ENCODE data around the gene SIGMAR1.
A peak's percentile ranks its signal among the peaks of the same experiment; 100 is the strongest.

Gene SIGMAR1

DNA sequence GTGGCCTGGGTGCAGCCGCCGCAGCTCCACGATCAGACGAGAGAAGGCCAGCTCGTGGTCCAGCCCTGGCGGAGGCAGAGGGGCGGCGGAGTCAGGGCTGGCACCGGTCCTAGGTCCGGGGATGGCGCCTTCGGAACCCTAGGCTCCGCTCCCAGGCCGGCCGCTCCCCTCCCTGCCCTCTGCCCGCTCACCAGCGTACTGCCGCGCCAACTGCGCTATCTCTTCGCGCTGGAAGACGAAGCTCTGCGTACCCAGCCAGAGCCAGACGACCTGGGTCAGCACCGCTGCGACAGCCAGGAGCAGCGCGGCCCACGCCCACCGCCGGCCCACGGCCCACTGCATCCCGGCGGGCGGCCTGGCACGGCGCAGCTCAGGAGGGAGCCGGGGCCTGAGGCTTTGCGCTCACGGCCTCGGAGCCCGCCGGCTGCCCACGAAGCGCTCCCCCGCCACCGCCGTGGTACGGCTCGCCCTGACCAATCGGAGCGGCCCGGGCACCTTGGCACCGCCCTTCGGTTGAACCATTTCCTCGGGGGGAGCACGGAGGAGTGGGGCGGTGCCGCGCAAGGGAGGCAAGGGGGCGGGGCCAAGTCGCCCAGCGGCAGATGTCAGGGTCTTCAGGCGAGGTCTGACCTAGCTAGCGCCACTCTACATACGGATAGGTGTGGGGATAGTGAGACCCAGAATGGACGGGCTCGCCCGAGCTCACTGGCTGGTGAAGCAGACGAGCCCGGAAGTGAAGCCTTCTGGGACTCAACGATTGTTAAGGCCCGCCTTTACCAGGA, at the start of gene SIGMAR1:
TSS of gene SIGMAR1 (minus strand) at position 432 of the 782 bp plus-strand sequence. CDS start at position 342, 90 bp downstream.
- DNase-seq (ENCODE audit: low read depth, low spot score) = peak; percentile 75

DNA sequence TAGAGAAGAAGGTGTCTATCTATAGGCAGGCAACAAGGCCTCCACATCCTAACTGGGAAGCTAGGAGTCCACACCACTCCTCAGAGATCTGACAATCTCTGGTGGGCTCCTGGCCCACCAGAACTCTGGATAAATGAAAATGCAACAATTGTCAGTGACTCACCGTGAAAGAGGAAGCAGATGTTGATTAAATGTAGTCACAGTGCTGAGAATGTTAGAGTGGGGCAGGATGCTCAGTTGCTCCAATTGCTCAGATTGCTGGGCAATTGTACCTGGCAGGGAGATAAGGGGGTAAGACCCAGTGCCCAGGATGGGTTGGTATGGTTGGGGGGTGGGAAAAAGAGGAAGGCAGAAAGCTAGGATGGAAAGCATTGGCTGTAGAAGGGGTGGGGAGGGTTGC, 49.1 kb upstream of the SIGMAR1 start:
- no peak for DNase-seq (ENCODE audit: low read depth, low spot score)

DNA sequence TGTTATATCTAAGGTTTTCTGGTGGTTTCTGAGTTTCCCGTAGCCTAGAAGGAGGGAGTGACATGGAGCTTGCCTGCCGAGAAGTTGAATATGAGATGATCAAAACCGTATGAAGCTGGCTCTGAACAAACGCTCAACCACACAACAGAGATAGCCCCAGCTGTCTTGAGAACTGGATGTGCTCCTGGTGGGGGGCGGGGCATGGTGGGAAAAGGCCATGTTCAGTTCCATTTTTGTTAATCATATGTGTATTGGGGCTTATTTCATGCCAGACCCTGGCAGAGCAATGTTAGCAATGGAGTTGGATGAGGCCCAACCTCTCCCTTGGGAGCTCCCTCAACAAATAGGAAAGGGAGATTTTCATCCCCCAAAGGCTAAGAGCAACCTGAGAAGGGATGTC, 48.6 kb upstream of the SIGMAR1 start:
- DNase-seq (ENCODE audit: low read depth, low spot score) = no peak

DNA sequence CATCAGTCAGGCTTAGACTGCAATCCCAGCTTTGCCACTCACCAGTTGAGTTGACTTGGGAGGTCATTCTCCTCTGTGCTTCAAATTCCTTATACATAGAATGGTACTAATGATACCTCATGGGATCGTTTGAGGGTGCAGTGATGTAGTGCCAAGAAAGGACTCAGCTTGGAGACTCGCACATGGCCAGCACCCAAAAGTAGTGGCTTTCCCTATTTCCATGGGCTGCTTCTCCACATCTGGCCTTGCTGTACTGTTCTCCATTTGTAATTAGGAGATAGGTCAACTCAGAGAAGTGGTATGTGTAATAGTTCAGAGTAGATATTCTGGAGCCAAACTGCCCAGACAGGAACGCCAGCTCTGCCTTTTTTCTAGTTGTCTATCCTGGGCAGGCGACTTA, 48.0 kb upstream of the SIGMAR1 start:
- no peak for DNase-seq (ENCODE audit: low read depth, low spot score)

DNA sequence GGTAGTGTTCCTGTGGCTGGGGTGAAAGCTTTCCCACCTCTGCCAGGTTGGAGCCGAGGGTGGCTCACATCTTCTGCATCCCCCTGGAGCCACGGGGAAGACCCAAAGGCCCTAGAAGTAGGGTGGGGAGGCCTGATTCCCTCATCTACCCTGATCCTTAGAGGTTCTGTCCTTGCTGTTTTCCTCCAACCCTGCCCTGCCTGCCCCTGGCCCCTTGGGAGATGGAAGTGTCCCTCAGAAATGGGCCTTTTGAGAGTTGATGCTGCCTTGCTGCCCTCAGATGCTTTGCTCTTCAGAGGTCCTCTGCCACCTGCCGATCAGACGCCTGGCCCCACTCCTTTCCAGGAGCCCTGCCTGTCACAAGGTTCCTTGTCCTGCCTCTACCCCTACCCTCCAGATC, 47.2 kb upstream of the SIGMAR1 start:
- DNase-seq (ENCODE audit: low read depth, low spot score) = no peak

DNA sequence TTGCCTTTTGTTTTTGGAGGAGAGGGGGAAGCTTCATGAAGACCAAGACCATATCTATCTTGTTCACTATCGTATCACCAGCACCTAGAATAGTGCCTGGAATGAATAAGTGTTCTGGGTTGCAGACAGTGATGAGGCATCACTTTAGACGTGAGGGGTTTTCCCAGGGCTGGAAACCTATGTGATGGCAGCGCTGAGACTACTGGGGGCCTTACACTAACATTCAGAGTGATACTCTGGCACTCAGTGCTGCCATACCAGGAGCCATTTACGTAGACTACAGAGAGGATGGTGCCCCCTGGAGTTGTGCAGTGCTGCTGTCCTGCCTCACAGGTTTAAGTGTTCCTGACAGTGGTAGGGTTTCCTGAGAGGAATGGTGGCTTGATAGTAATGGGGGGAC, 46.6 kb upstream of the SIGMAR1 start:
- DNase-seq (ENCODE audit: low read depth, low spot score) = no peak

DNA sequence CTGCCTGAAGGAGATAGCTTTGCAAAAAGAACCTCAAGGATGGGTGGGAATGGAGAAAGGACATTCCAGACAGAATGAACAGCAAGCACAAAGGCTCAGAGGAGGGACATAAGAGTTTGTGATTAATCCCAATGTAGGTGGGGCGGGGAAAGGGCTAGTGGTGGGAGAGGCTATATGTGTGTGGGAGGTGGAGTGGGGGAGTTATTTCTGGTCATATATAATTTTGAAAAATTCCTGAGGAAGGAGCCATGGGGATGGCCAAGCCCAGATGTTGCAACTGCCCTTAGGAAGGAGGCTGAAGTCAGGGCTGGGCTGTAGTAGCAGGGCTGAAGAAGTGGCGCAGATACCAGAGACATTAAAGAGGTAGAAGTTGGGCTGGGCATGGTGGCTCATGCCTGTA, 38.3 kb upstream of the SIGMAR1 start:
- DNase-seq (ENCODE audit: low read depth, low spot score) = no peak

DNA sequence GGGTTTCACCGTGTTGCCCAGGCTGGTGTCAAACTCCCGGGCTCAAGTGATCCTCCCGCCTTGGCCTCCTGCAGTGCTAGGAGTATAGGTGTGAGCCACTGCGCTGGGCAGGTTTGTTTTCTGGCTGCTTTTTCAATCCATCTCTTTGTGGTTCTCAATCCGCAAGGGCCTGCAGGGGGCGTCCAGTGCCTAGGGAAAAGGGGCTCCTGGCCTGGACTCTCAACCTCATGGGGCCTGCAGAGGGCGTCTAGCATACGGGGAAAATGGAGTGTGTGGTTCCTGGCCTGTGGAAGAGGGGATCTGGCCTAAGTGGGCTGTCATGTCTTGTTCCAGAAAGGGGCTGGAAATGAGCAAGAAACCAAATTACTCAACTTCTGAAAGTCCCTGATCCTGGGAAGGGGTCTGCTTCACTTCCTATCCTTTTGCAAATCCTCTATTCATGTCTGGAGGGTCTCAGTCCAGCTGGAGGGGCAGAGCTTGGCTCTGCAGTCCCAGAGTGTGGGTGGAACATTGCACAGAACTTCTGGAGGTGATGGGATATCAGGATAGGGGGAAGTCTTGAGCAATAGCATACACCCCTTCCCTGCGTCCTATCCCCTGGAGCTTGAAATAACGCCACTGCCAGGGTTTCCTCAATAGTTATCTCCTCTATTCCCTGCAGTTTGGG, 37.6 kb upstream of the SIGMAR1 start:
- no peak for DNase-seq (ENCODE audit: low read depth, low spot score)

DNA sequence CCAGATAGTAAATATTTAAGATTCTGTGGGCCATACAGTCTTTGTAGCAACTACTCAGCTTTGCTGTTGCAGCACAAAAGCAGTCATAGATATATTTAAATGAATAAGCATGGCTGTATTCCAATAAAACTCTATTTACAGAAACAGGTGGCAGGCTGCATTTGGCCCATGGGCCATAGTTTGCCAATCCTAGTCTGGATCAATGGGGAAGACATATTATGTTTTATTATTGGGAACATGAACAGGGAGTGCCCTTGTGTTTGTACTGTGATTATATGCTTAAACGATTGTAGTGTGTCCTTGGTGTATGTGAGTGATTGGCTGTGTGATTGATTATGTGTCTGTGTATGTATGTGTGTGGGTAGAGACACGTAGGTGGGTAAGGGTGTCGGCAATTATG, 36.9 kb upstream of the SIGMAR1 start:
- DNase-seq (ENCODE audit: low read depth, low spot score) = no peak

DNA sequence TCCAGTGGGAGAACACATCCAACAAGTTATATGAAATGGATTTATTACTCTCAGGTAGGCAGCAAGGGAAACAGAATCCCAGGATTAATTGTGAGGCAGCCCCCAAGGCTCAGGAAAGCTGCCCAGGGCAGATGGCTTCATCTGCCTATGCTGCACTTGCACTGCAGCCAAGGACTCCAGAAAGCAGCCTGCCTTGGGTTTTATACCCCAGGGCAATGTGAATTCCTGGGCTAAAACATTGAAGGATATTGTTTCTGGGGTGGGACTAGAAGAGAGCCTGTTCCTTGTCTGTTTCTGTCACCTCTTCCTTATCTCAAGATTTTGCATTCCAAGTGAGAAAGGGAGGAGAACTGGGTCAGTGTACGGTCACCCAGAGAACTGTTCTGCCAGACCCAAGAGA, 33.7 kb upstream of the SIGMAR1 start:
- DNase-seq (ENCODE audit: low read depth, low spot score) = no peak

DNA sequence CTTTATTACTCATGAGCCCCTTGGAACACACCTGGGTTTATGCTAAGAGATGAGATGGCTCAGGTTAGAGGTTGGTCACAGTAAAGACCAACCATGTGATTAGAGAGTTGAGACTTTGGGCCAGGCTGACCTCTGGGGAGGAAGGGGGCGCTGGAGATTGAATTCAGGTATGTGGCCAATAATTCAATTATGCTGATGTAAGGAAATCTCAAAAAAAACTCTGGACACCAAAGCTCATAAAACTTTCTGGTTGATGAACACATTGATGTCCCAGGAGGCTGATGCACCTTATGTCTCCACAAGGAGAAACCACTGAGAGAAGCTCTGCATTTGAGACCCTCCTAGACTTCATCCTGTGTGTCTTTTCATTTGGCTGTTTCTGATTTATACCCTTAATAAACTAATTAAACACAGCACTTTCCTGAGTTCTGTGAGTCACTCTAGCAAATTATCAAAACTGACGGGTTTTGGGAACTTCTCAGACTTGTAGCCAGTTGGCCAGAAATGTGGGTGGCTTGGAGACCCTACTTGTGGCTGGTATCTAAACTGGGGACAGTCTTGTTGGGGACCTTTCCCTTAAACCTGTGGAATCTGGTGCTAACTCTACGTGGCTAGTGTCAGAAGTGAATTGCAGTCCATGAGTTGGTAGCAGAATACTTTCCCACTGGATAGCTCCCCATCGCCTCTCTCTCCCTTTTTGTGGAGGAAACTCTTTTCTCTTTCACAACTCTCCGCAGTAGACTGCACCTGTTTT, 32.4 kb upstream of the SIGMAR1 start:
- no peak for DNase-seq (ENCODE audit: low read depth, low spot score)

DNA sequence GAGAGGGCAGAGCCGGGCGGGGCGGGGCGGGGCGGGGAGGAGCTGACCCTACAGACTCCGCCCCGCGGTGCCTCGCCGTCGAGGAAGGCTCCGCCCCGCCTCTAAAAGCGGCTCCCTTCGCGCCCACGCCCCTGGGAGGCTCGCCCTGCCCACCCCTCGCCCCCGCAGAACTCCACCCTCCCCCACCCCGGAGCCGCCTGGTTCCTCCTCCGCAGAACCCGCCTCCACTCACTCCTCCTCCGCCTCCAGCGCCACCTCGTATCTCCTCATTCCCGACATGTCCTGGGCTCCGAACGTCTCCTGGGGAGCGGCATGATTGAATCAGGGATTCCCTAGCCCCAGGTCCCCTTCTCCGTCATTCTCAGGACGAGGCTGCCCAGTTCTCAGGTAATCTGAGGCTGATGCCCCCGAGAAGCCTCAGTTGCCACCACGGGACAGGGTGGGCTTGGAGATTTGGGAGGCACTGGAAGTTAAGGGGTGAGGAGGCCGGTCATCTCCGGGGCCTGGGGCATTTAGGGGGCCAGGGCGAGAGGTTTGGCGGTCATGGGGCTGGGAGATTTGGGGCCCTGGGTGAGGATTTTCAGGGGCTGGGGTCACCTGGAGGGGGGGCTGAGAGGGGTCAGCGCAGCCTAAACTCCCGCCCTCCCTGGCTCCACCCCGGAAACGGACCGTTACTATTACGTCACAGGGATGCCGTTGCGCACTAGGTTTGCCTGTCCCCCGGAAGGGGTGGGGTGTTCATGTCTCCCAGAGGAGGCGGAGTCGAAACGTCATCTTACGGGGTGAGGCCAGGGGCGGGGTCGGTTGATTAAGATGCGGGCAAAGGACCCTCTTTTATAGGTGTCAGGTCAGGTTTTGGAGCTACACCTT, 28.0 kb upstream of the SIGMAR1 start:
- peak; percentile 77 for DNase-seq (ENCODE audit: low read depth, low spot score)

DNA sequence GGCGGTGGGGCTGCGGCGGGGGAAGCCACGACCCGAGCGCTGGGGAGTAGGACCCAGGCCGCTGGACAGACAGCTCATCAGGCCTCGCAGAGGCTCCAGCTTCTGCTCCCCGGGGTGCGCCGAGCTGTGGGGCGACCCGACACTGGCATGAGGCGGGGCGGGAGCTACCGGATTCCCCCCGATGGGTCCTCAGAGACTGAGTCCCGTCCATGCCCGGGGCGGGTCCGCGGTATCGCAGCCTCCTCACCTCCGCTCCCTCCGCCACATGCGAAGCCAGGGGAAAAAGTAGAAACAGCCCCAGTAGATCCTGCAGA, 27.4 kb upstream of the SIGMAR1 start:
- no peak for DNase-seq (ENCODE audit: low read depth, low spot score)

DNA sequence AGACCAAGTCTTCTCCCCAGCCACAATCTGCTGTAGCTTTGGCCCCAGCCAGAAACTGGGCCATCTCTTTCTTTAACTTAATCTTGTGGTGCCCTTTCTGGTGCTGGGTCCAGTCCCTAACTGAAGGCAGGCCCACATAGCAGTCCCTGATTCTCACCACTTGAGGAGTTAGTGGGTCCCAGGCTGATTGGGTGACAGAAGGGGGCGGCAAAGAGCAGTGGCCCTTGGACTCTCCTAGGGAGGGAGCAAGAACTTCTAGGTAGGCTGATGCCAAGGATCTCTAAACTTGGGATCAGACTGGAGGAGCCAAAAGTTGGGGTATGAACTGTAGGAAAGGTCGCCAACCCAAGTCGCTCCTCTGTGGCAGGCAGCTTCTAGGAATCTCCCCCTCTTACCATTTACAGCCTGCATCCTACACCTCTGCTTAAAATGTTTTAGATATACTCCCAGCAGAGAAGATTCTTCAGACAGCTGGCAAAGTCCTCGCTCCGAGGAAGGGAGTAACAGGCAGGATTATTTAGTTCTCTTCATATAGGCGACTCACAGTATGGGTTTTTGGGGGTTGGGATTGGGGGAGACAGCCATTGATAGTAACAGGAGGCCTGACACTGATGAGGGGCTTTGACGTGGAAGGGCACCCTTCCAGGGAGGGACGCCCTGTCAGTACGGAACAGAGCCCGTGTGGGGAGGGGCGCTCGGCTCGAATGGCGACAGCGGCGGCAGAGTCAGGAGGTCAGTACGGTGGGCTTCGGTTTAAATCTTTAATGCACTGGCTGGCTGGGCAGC, 26.9 kb upstream of the SIGMAR1 start:
- DNase-seq (ENCODE audit: low read depth, low spot score) = peak; percentile 51

DNA sequence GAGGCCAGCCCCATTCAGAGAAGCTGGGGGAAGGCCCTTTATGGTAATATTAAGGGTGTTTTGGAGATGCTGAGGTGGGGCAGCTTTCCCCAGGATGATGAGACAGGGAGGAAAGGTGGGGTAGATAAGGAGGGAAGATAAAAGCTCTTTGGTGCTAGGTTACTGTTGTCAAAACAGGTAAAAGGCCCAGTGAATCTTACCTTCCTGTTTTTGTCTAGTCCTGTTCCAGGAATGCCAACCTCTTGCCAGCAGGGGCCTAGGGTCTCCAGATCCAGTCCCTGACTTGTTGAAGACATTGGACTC, 25.7 kb upstream of the SIGMAR1 start:
- no peak for DNase-seq (ENCODE audit: low read depth, low spot score)

DNA sequence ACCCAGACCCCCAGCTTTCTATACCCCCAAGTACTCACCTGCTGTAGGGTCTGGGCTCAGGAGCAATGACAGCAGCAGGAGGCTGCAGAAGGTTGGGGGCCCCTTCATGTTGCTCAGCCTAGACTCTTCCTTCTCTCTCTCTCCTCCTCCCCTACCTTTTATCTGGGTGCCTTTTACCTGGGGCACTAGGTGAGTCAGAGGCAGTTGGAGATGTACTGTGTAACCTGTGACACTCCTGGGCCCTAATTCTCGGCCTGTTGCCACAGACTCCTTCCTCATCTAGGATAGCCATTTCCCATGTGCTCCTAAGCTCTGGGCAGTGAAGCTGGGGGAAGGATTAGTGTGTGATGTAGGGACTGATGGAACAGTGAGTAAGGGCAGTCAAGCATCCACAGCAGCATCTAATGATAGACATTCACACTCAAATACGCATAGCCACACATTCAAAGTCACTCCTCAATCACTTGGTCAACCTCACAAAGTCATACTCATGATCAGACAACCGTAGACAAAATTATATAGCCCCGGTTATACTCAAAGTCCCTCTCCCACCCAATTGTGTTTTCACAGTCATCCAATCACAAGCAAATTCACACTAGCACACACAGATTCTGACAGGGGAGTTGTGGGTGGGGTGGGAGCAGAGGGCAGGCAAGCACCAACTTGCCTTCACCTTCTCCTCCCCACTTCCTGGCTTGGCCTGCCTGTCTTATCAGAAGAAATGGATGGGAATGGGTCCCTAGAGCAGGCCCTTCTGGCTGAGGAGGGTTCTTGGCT, 25.1 kb upstream of the SIGMAR1 start, which contains the start of gene CCL27:
TSS of gene CCL27 (minus strand) at position 132 of the 777 bp plus-strand sequence. CDS start at position 108, 24 bp downstream.
- no peak for DNase-seq (ENCODE audit: low read depth, low spot score)

DNA sequence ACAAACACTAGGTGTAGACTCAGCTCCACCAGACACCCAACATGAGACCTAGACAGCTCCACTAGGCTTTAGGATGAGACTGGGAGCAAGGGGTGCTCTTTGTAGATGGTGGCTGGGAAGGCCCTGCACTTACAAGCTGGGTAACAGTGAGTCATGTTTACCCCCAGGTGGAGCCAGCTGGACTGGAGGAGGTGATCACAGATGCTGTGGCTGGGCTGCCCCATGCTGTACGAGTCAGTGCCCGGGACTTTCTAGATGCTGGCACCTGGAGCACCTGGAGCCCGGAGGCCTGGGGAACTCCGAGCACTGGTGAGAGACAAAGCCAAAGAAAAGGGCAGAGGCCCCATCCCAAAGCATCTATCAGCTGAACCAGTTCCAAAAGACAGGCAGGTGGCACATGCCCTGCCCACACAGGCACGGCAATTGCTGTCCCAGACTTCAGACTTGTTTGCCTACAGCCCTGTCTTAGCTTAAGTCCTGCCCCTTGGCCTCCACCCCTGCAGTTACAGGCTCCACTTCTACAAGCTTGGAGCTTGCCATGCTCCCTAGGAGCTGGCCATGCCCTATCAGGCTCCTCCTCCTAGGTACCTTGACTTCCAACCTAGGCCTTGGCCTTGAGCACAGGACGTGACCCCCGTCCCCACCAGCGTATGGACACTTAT, 22.1 kb upstream of the SIGMAR1 start:
- no peak for DNase-seq (ENCODE audit: low read depth, low spot score)

DNA sequence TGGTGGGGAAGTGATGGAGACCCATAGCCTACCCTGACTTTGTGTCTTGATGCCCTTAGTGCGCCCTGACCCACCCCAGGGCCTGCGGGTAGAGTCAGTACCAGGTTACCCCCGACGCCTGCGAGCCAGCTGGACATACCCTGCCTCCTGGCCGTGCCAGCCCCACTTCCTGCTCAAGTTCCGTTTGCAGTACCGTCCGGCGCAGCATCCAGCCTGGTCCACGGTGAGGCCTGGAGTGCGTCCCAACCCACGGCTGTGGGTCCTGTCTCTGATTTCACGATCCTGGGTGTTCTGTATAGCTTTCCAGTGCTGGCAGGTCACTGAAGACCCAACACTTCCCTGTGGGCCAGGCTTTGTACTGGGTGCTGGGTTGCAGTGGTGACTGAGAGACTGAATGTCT, 20.9 kb upstream of the SIGMAR1 start:
- DNase-seq (ENCODE audit: low read depth, low spot score) = no peak

DNA sequence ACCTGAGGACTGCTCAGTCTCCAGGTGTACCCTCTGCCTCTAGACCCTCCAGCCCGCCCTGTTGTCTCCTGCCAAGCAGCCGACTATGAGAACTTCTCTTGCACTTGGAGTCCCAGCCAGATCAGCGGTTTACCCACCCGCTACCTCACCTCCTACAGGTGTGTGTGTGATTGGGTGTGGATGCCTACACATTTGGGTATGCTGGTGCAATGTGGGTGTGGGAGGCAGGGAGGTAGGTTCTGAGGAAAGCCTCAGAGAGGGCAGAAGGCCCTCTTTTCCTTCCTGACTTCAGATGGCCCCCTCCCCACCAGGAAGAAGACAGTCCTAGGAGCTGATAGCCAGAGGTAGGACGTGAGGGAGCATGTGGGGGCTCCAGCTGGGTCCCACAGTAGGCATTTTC, 19.4 kb upstream of the SIGMAR1 start:
- no peak for DNase-seq (ENCODE audit: low read depth, low spot score)

DNA sequence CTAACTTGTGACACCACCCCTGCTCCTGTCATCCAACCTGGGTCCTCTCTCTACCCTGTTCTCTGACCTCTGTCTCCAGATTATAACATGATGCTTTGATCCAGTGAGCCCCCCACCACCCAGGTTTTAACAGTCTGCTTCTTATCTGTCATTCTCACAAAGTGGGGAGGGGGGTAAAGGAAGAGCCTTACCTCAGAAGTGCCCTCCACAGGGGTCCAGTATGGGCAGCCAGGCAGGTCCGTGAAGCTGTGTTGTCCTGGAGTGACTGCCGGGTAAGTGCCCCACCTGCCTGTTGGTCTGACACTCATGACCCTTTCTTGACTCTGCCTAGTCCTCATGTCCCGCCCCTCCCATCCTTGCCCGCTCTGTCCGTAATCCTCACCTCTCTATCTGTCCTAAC, 17.8 kb upstream of the SIGMAR1 start:
- no peak for DNase-seq (ENCODE audit: low read depth, low spot score)

Measured in smooth muscle cell of the brain vasculature (primary cell).